GM21529 (cell line): Measurements from ENCODE around the gene UBE2G2.

ENCODE experiments used
- ATAC-seq: cut with Tn5 transposase; IDR thresholded peaks from one replicate; pipeline ENCODE4 v1.9.1; 2021; ENCODE audit not compliant: unreplicated experiment

UBE2G2 gene

GRCh38 chr21:44801468-44802395 is at the start of gene UBE2G2:
UBE2G2 (minus strand) TSS chr21:44801820; CDS start chr21:44801748, 72 bp downstream.
- peak; percentile 79 for ATAC-seq

GRCh38 chr21:44850905-44851657 is 49.5 kb upstream of the UBE2G2 start:
- no peak for ATAC-seq

GRCh38 chr21:44850208-44850800 is 48.7 kb upstream of the UBE2G2 start:
- no peak for ATAC-seq

GRCh38 chr21:44849616-44850130 is 48.1 kb upstream of the UBE2G2 start:
- no peak for ATAC-seq

GRCh38 chr21:44848821-44849521 is 47.4 kb upstream of the UBE2G2 start:
- no peak for ATAC-seq

GRCh38 chr21:44847261-44848056 is 45.8 kb upstream of the UBE2G2 start:
- ATAC-seq = no peak

GRCh38 chr21:44846485-44847260 is 45.1 kb upstream of the UBE2G2 start:
- no peak for ATAC-seq

- no peak for ATAC-seq
Observed at GRCh38 chr21:44846224-44846484, 44.5 kb upstream of the UBE2G2 start.

- no peak for ATAC-seq
Observed at GRCh38 chr21:44845418-44846223, 44.0 kb upstream of the UBE2G2 start.

- ATAC-seq = no peak
Observed at GRCh38 chr21:44844256-44844655, 42.6 kb upstream of the UBE2G2 start.

- ATAC-seq = no peak
Observed at GRCh38 chr21:44842721-44843445, 41.3 kb upstream of the UBE2G2 start.

- ATAC-seq = no peak
Observed at GRCh38 chr21:44842087-44842486, 40.5 kb upstream of the UBE2G2 start.

- ATAC-seq = no peak
Observed at GRCh38 chr21:44840771-44841170, 39.2 kb upstream of the UBE2G2 start.

- no peak for ATAC-seq
Observed at GRCh38 chr21:44838951-44839350, 37.3 kb upstream of the UBE2G2 start.

- ATAC-seq = no peak
Observed at GRCh38 chr21:44838039-44838895, 36.6 kb upstream of the UBE2G2 start.

GRCh38 chr21:44837537-44837936 is 35.9 kb upstream of the UBE2G2 start:
- no peak for ATAC-seq
